MCF 10A (cell line): ENCODE results near the gene TEAD3. TPM values are rescaled to one million over a fixed set of nuclear protein-coding genes. Genes with fewer than 3 reads are reported as not detected.

Experiments used
- BruUV-seq: library from RNA; stranded (reverse); fragments of 400-500 nt; replicated peaks from 2 replicates; lab custom pipeline; 2021; lab: Mats Ljungman, UMichigan
- CTCF ChIA-PET: fragments of 300-600 bp; sonication (Branson Sonifier 250); formaldehyde crosslinking; extraction: SDS; loops from one replicate; lab custom pipeline; 2021; ENCODE audit warnings: antibody characterized with exemption, inconsistent platforms; lab: Yijun Ruan, JAX
- POLR2A ChIA-PET: fragments of 300-600, 350-650 bp; sonication (Branson Sonifier 250); formaldehyde crosslinking; extraction: SDS; loops from one replicate; lab custom pipeline; 2020; ENCODE audit warnings: antibody characterized with exemption, inconsistent platforms; lab: Yijun Ruan, JAX
- DNase-seq: peaks from one replicate; pipeline ENCODE4 v3.0.0-alpha.2; 2018; ENCODE audit not compliant: unreplicated experiment
- H3K27ac Mint-ChIP-seq: one replicate; pipeline ENCODE4 v1.8.0; 2022; ENCODE audit warnings: mild to moderate bottlenecking, low read depth, mixed read lengths; ENCODE audit not compliant: unreplicated experiment
- H3K27me3 Mint-ChIP-seq: one replicate; pipeline ENCODE4 v1.8.0; 2022; ENCODE audit warnings: mixed read lengths; ENCODE audit not compliant: insufficient read depth, unreplicated experiment
- H3K36me3 Mint-ChIP-seq: one replicate; pipeline ENCODE4 v1.8.0; 2022; ENCODE audit warnings: mild to moderate bottlenecking, moderate library complexity, mixed read lengths; ENCODE audit not compliant: insufficient read depth, unreplicated experiment
- H3K4me1 Mint-ChIP-seq: one replicate; pipeline ENCODE4 v1.8.0; 2022; ENCODE audit warnings: mixed read lengths; ENCODE audit not compliant: insufficient read depth, unreplicated experiment
- H3K4me3 Mint-ChIP-seq: one replicate; pipeline ENCODE4 v1.8.0; 2022; ENCODE audit warnings: mild to moderate bottlenecking, moderate library complexity, mixed read lengths; ENCODE audit not compliant: unreplicated experiment
- H3K9me3 Mint-ChIP-seq: one replicate; pipeline ENCODE4 v1.8.0; 2022; ENCODE audit warnings: mixed read lengths; ENCODE audit not compliant: unreplicated experiment
- CTCF ChIP-seq: fragments of 200-600 bp; IDR thresholded peaks from one replicate; pipeline ENCODE4 v1.8.0; 2022; ENCODE audit warnings: antibody characterized with exemption, mild to moderate bottlenecking; ENCODE audit not compliant: unreplicated experiment
- intact Hi-C: fragments of 100-400 bp; cut with micrococcal nuclease; formaldehyde crosslinking; loops from 2 replicates; pipeline ENCODE4 v1.14.1; 2022
- total RNA-seq: library from RNA; stranded (reverse); gene quantifications from 2 replicates; pipeline ENCODE4 v1.2.3, GENCODE V29; 2022

Gene TEAD3
- total RNA-seq, 1 experiment from 2014 or later = 11.1 TPM

GRCh38 chr6:35477028-35477427, 19.9 kb downstream of the TEAD3 start:
- TF ChIP-seq CTCF = no peak
- DNase-seq = no peak
- H3K4me1 Mint-ChIP-seq = no peaks in the 10 kb centered on the region
- peaks cover 44% of the 10 kb centered on the region for H3K36me3 Mint-ChIP-seq
- intact Hi-C loops = no loop called here
- H3K9me3 Mint-ChIP-seq = no peaks in the 10 kb centered on the region
- no peak overlapping the region for H3K4me3 Mint-ChIP-seq
- ChIA-PET CTCF (interaction anchor here (0.6 to 0.7 kb wide), 2 partner anchors 9 to 113 kb away, joined by 3 to 4 read pairs; partner anchors contain the start of gene RPL10A), POLR2A (interaction anchor here (0.6 to 1.6 kb wide), 4 partner anchors 8 to 144 kb away, joined by 3 to 7 read pairs (median 4); partner anchors contain the start of gene RPL10A)
- BruUV-seq = no TSS peak
- no peak overlapping the region for H3K27ac Mint-ChIP-seq
- H3K27me3 Mint-ChIP-seq = no peaks in the 10 kb centered on the region

GRCh38 chr6:35476004-35476403, 20.9 kb downstream of the TEAD3 start:
- H3K9me3 Mint-ChIP-seq = no peaks in the 10 kb centered on the region
- BruUV-seq = no TSS peak
- intact Hi-C loops = no loop called here
- no peaks in the 10 kb centered on the region for H3K27me3 Mint-ChIP-seq
- no peaks in the 10 kb centered on the region for H3K4me1 Mint-ChIP-seq
- no peak overlapping the region for H3K27ac Mint-ChIP-seq
- no peak for TF ChIP-seq CTCF
- H3K36me3 Mint-ChIP-seq = peaks cover 54% of the 10 kb centered on the region
- ChIA-PET POLR2A (interaction anchor here (1.0 kb wide), 1 partner anchor 9 kb away, joined by 3 read pairs; no protein-coding TSS in a partner anchor), CTCF (no interaction called here)
- no peak for DNase-seq
- no peak overlapping the region for H3K4me3 Mint-ChIP-seq

- CTCF ChIA-PET = no interaction called here
- Mint-ChIP-seq H3K9me3 (no peaks in the 10 kb centered on the region), H3K27me3 (no peaks in the 10 kb centered on the region)
These were observed 21.3 kb downstream of the TEAD3 start for GRCh38 chr6:35475573-35475972.

More at GRCh38 chr6:35475573-35475972, 21.3 kb downstream of the TEAD3 start:
- intact Hi-C loops = no loop called here
- Mint-ChIP-seq H3K4me1 (peaks cover 4% of the 10 kb centered on the region), H3K27ac (no peak overlapping the region), H3K4me3 (no peak overlapping the region), H3K36me3 (peaks cover 58% of the 10 kb centered on the region)
- DNase-seq = no peak
- no peak for TF ChIP-seq CTCF
- BruUV-seq = no TSS peak
- POLR2A ChIA-PET = no interaction called here
